GM18526 (cell line): Measurements from ENCODE around the gene CGB8.
A peak's percentile ranks its signal among the peaks of the same experiment; 100 is the strongest.
"Not testable (repeated sequence)": the region's sequence is repeated elsewhere in the genome, so short reads cannot be mapped to it uniquely, and the experiment has no call there.

Source experiments
- POLR2A ChIP-seq: IDR thresholded peaks from 3 replicates; pipeline ENCODE4 v1.6.1; 2011; ENCODE audit not compliant: insufficient read length; ENCODE audit errors: extremely low read depth

Gene CGB8

GRCh38 chr19:49049011-49049410 lies at the start of gene CGB8:
Gene CGB8 (minus strand): TSS chr19:49049111. CDS start chr19:49048739, 372 bp downstream.
- TF ChIP-seq POLR2A, result not testable (repeated sequence)

DNA sequence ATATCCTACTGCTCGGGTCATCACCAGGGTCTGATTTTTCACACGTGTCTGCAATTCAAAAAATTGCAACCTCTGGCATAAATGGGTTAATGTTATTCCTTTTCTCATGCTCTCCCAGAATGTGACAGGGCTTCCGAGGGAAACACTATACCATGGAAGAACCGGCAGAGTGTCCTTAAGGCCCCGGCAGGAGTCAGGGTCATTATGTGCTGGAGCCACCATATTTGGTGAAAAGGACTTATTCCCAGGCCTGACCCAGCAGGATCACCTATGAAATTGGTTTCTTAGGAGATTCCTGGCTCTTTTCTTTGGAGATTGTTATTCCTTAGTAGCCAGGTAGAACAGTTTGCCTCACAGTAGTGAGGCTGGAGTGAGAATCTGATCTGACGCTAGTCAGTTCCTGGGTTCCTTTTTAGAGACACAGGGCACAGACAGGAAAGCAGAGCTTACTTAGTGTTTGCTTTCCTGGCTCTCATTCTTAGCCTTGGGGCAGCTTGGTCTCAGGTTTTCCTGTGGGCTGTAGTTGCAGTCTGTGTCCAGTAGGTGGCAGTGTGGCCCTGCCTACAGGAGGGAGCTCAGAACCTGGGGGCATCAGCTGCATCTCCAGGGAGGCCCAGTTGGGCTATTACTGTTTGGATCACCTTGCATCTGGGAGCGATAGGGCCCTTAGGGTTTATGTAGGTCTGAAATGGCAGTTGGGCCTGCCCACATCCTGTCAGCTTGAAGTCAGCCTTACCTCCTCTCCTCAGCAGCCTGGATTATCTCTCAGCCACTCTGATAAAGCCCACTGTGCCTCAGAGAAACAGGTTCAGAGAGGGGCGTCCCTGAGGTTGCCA lies 48.8 kb upstream of the CGB8 start:
- TF ChIP-seq POLR2A, result no peak

DNA sequence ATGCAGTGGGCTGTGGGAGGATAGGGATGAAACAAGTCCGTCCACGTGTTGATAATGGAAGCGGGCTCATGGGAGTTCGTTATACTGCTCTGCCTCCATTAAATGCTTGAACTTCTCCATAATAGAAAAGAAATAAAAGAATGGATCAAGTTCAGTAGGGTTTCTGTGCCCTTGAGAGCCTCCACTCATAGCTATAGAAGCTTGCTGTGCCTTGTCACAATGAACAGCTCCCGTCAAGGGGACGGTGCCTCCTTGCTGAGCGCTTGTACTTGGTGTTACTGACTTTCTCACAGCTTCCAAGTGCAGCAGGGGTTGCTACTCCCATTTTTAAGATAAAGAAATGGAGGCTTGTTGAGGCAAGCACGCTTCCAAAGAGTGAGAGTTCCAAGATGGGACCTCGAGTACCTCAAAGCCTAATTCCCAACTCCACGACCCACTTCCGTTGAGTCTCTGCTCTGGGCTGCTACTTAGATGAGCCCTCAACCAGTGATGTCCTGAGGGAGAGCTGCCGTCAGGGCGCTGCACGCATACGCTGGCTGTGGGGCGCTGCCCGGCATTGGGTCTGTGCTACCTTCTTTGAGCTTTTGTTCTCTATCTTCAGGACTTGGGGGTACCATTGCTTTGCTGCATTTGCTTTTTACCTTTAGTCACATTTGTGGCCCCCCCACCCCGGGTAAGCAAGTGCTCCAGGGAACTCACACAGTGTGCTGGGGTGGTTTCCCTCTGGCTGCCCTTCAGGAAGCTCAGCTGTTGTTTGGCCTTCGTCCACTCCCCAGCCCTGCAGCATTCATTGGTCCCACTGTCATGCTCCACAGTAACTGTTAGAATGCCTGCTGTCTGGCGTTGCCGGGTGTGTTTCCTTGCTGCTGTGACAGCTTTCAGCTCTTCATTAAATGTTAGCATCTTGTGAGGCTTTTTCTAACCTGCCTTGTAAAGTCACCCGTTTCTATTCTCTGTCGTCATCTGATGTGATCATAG lies 45.9 kb upstream of the CGB8 start:
- TF ChIP-seq POLR2A, result no peak

DNA sequence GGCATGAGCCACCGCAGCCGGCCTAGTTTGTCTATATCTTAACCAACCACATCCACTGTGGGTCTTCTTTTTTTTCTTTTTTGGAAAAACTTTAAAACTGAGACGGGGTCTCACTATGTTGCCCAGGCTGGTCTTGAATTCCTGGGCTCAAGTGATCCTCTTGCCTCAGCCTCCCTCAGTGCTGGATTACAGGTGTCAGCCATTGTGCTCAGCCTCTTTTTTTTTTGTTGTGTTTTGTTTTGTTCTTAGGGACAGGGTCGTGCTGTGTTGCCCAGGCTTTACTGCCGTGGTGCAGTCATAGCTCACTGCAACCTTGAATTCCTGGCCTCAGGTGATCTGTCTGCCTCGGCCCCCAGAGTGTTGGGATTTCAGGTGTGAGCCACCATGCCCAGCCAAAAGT lies 43.8 kb upstream of the CGB8 start:
- no peak for TF ChIP-seq POLR2A

GRCh38 chr19:49091391-49092038 lies 42.6 kb upstream of the CGB8 start:
- no peak for TF ChIP-seq POLR2A

DNA sequence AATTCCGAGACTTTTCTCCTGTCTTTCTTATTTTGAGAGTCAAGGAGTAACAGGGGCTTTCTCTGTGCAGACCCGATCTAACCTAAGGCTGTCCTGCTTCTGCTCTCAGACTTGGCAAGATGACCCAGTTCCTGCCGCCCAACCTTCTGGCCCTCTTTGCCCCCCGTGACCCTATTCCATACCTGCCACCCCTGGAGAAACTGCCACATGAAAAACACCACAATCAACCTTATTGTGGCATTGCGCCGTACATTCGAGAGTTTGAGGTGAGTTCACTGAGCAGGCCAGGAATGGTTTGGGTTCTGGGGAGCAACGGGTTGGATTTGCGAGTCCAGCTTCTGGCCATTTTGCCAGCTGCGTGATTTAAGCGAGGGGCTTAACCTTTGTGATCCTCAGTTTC lies 37.4 kb upstream of the CGB8 start:
- no peak for TF ChIP-seq POLR2A

GRCh38 chr19:49085868-49086232 lies 36.9 kb upstream of the CGB8 start:
- TF ChIP-seq POLR2A, result no peak

- peak; percentile 97 for TF ChIP-seq POLR2A
Measured at GRCh38 chr19:49085020-49085867, 36.3 kb upstream of the CGB8 start, which contains the start of gene SNRNP70. Gene SNRNP70 (plus strand): TSS chr19:49085451. CDS start chr19:49086415, 964 bp downstream.

DNA sequence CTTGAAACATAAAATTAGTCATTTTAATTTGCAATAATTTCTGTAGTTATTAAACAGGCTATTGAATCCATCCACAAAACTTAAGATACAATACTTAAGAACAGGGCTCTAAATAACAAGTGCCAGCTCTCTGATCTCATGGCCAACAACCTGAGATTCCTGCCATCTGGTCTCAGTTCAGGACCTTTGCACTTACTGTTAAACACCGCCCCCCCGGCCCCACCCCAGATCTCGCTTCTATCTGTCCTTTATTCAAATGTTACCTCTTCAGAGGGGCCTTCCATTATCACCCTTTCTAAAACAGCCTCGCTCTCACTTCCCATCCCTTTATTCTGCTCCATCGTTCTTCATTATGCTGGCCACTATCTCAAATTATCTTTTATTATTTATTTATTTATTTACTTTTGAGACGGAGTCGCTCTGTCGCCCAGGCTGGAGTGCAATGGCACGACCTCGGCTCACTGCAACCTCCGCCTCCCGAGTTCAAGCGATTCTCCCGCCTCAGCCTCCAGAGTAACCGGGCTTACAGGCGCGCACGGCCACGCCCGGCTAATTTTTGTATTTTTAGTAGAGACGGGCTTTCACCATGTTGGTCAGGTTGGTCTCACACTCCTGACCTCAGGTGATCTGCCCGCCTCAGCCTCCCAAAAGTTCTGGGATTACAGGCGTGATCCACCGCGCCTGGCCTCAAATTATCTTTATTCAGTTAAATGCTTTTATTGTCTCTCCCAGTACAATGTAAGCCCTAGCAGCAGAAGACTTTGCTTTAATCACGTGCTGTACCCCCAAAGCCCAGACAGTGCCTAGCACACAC lies 35.5 kb upstream of the CGB8 start:
- TF ChIP-seq POLR2A, result no peak

- no peak for TF ChIP-seq POLR2A
Measured at GRCh38 chr19:49081273-49081672, 32.4 kb upstream of the CGB8 start.

DNA sequence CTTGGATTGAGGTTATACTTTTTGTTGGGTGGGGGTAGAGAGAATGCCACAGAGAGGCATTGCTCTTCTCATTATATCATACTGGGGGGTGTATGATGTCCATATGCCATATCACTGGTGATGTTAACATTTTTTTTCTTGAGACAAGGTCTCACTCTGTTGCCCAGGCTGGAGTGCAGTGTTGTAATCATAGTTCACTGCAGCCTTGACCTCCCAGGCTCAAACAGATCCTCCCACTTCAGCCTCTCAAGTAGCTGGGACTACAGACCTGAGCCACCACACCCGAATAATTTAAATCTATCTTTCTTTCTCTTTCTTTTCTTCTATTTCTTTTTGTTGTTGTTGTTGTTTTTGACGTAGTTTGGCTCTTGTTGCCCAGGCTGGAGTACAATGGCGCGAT lies 31.5 kb upstream of the CGB8 start:
- TF ChIP-seq POLR2A, result no peak

- no peak for TF ChIP-seq POLR2A
Measured at GRCh38 chr19:49073514-49074378, 24.8 kb upstream of the CGB8 start.
